Psoas muscle (tissue), 8 donors: ENCODE results near the gene NR2F6. TPM values are rescaled to one million over a fixed set of nuclear protein-coding genes. Genes with fewer than 3 reads are reported as not detected.

ENCODE experiments used
- ATAC-seq, 4 donors: fragments of 200-7000 bp; cut with Tn5 transposase; one replicate each; pipeline ENCODE4 v1.9.1; 2020; ENCODE audit warnings: moderate library complexity in 3 of 4, mild to moderate bottlenecking in 2 of 4
- DNase-seq, 2 donors: peaks; one replicate each; pipeline ENCODE4 v3.0.0-alpha.2; 2020
- H3K27ac ChIP-seq: fragments of 200-600 bp; one replicate; pipeline ENCODE4 v1.8.0; 2022
- H3K27me3 ChIP-seq, 3 donors: fragments of 200-600 bp in 1 of 3; one replicate each; pipeline versions ENCODE4 v1.6.1 to v1.8.0; 2013 to 2022; ENCODE audit warnings: low read length in 2 of 3, mild to moderate bottlenecking in 2 of 3, moderate library complexity in 1 of 3; ENCODE audit not compliant: insufficient read depth in 3 of 3
- H3K36me3 ChIP-seq, 2 donors: fragments of 200-600 bp in 1 of 2; one replicate each; pipeline versions ENCODE4 v1.6.1 to v1.8.0; 2013 to 2022; ENCODE audit warnings: low read depth in 1 of 2, mild to moderate bottlenecking in 1 of 2, moderate library complexity in 1 of 2; ENCODE audit not compliant: insufficient read depth in 1 of 2
- H3K4me1 ChIP-seq: fragments of 200-600 bp; one replicate; pipeline ENCODE4 v1.8.0; 2022
- H3K4me3 ChIP-seq: fragments of 200-600 bp; one replicate; pipeline ENCODE4 v1.8.0; 2022; ENCODE audit warnings: mild to moderate bottlenecking
- H3K9me3 ChIP-seq: fragments of 200-600 bp; one replicate; pipeline ENCODE4 v1.8.0; 2022
- CTCF ChIP-seq: fragments of 200-600 bp; IDR thresholded peaks from one replicate; pipeline ENCODE4 v1.8.0; 2022; ENCODE audit warnings: antibody characterized with exemption
- WGBS, 3 donors: extraction: QIAGEN DNeasy Blood & Tissue Kit; methylation state at CpG; one replicate each; pipeline versions ENCODE4 v1.1.6 to v1.1.7; 2013; 5-methylcytosine and 5-hydroxymethylcytosine counted together
- intact Hi-C, 2 donors: fragments of 100-400 bp; cut with DNase I; formaldehyde crosslinking; loops; one replicate each; pipeline versions ENCODE4 v1.11.0 to v1.14.2; 2022
- polyA plus RNA-seq, 3 donors: library from polyadenylated mRNA; stranded (reverse); fragments of 200-250 nt; gene quantifications; one replicate each; pipeline ENCODE4 v1.2.3, GENCODE V29; 2013
- total RNA-seq, 4 donors: library from RNA; stranded (reverse); fragmentation: NEBNext Ultra II Directional in 2 of 4; extraction: Animal tissue kit (Norgen Biotek cat#: 25700) in 2 of 4; gene quantifications; one replicate each; pipeline versions ENCODE4 v1.2.1 to v1.2.4, GENCODE V29; 2021 to 2023
- donor health status: healthy with polysubstance abuse.
- donor health status: DM: no; HTN: no; CAD: no; lungs with moderate emphysema.
- donor health status: Bipolar disorder and iron deficiency.
- donor health status: healthy.
- donor health status: DM: yes; HTN: yes; CAD: no.
- donor health status: DM: no; HTN: no; CAD: no.
- donor health status: DM: no; HTN: no; CAD: no.
- donor health status: DM: yes; HTN: yes; CAD: no.

The NR2F6 gene
- total and polyA plus RNA-seq, 7 donors: 21.1 to 56.7 (median 40.4) TPM

- intact Hi-C loops: no loop called here
- ATAC-seq: no peak
- no peak for TF ChIP-seq CTCF
- peaks cover 0 to 3% of the 10 kb centered on the region in 2 donors for H3K36me3 ChIP-seq
- H3K9me3 ChIP-seq: no peaks in the 10 kb centered on the region
- peaks cover 14% of the 10 kb centered on the region for H3K4me1 ChIP-seq
- peak overlapping the region; percentile 80 for H3K4me3 ChIP-seq
- no peak for DNase-seq
- H3K27me3 ChIP-seq: no peaks in the 10 kb centered on the region
- H3K27ac ChIP-seq: no peak overlapping the region
- WGBS, 3 donors: 84 to 90% (median 84%) methylated on average over 10 of the region's 10 CpGs
These were observed 20.7 kb downstream of the NR2F6 start for GRCh38 chr19:17225053-17225452.

DNA sequence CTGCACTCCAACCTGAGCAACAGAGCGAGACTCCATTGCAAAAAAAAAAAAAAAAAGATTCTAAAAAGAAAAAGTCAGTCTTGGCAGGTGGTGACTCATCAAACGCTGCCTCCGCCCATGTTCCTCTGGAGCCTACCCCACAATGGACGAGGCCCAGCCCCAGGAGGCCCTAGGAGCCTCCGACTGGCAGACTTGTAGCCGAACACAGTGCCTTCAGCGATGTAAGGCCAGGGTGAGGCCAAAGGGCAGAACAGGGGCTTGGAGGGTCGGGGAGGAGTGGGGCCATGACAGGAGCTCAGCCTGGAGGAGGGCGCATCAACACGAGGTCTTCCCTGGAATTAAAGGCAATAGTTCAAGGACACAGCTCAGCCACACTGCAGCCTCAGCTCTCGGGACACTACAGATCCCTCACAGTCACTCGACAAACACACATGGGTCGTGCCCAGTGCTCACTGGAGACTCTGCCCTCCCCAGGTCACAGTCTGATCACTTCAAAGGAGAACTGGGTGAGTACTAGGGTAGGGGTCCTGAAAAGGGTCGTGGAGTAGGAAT is 25.4 kb downstream of the NR2F6 start:
- ATAC-seq (no peak), DNase-seq (peak; percentile 49 to 69)
- WGBS, 3 donors: 41 to 44% (median 43%) methylated on average over 14 of the region's 14 CpGs
- peaks cover 9 to 21% of the 10 kb centered on the region in 2 donors for H3K36me3 ChIP-seq
- no peak overlapping the region for H3K27ac ChIP-seq
- H3K4me3 ChIP-seq: no peak overlapping the region
- no peaks in the 10 kb centered on the region for H3K9me3 ChIP-seq
- intact Hi-C loops: no loop called here
- no peak for TF ChIP-seq CTCF
- H3K27me3 ChIP-seq: no peaks in the 10 kb centered on the region
- H3K4me1 ChIP-seq: no peaks in the 10 kb centered on the region

GRCh38 chr19:17219286-17219685 is 26.4 kb downstream of the NR2F6 start:
- H3K4me1 ChIP-seq: peaks cover 5% of the 10 kb centered on the region
- peaks cover 9 to 21% of the 10 kb centered on the region in 2 donors for H3K36me3 ChIP-seq
- WGBS, 3 donors: 97 to 98% (median 97%) methylated on average over 8 of the region's 8 CpGs
- H3K27me3 ChIP-seq: no peaks in the 10 kb centered on the region
- intact Hi-C loops: no loop called here
- no peak overlapping the region for H3K27ac ChIP-seq
- no peak for DNase-seq
- TF ChIP-seq CTCF: no peak
- no peaks in the 10 kb centered on the region for H3K9me3 ChIP-seq
- ATAC-seq: no peak
- no peak overlapping the region for H3K4me3 ChIP-seq

DNA sequence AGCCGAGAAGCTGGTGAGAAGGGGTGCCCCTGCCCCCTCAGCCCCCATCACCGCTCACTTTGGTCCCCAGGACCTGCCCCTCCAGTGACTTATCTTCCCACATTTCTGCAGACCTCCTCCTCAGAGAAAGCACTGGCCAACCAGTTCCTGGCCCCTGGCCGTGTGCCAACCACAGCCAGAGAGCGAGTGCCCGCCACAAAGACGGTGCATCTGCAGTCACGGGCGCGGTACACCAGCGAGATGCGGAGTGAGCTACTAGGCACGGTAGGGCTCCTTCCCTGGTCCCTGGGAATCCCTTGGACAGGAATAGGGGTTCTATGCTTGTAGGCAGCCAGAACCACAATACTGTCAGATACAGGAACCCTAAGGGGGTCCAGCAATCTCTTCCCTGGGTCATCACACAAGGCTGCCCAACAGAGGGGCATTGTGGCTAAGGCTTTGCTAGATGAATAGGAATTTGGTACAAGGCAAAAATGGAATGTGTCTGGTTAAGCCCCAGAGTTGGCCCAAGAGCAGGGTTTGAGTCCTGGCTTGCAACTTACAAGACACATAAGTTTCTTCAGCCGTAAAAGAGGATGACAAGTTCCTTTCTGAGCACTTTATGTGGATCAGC is 29.6 kb downstream of the NR2F6 start:
- H3K36me3 ChIP-seq: peaks cover 9 to 36% of the 10 kb centered on the region in 2 donors
- ATAC-seq (no peak), DNase-seq (no peak)
- intact Hi-C loops: no loop called here
- H3K27me3 ChIP-seq: no peaks in the 10 kb centered on the region
- H3K4me3 ChIP-seq: peak overlapping the region; percentile 84
- no peaks in the 10 kb centered on the region for H3K9me3 ChIP-seq
- WGBS, 3 donors: 78 to 84% (median 80%) methylated on average over 13 of the region's 13 CpGs
- peaks cover 5% of the 10 kb centered on the region for H3K4me1 ChIP-seq
- H3K27ac ChIP-seq: peak overlapping the region; percentile 95
- TF ChIP-seq CTCF: no peak
